AG09309 (cell line): ENCODE results near the gene PEMT.

Experiments
- DNase-seq: peaks from one replicate; pipeline ENCODE4 v3.0.0-alpha.2; 2010; ENCODE audit warnings: low read depth
- H3K4me3 ChIP-seq: 2 replicates; pipeline ENCODE4 v1.5.1; 2011; ENCODE audit warnings: mild to moderate bottlenecking, low read depth, low read length, moderate library complexity; ENCODE audit not compliant: control insufficient read depth
- CTCF ChIP-seq: IDR thresholded peaks from 2 replicates; pipeline ENCODE4 v1.5.1; 2011; ENCODE audit warnings: mild to moderate bottlenecking, low read depth, low read length, inconsistent platforms; ENCODE audit not compliant: insufficient read depth, control insufficient read depth; ENCODE audit errors: missing control alignments

PEMT gene

GRCh38 chr17:17496189-17497064 is 95.1 kb downstream of the PEMT start, which contains the start of gene RASD1:
Gene RASD1, minus strand, starts transcription at chr17:17496395. Its CDS starts 214 bp downstream, at chr17:17496181.
- DNase-seq: peak; percentile 38
- peak within 1 kb of the TSS; percentile 58 for H3K4me3 ChIP-seq
- TF ChIP-seq CTCF: peak; percentile 47

- peak overlapping the region; percentile 47 for H3K4me3 ChIP-seq
- TF ChIP-seq CTCF: no peak
- no peak for DNase-seq
Measured at GRCh38 chr17:17495536-17496188, 95.8 kb downstream of the PEMT start.

- no peak for TF ChIP-seq CTCF
- H3K4me3 ChIP-seq: peak overlapping the region; percentile 23
- DNase-seq: no peak
Measured at GRCh38 chr17:17494870-17495535, 96.5 kb downstream of the PEMT start.

GRCh38 chr17:17494499-17494869 is 97.0 kb downstream of the PEMT start:
- H3K4me3 ChIP-seq: peak overlapping the region; percentile 23
- no peak for DNase-seq
- TF ChIP-seq CTCF: no peak

- H3K4me3 ChIP-seq: no peak overlapping the region
- TF ChIP-seq CTCF: no peak
- no peak for DNase-seq
Measured at GRCh38 chr17:17493986-17494466, 97.5 kb downstream of the PEMT start.

GRCh38 chr17:17493249-17493985 is 98.1 kb downstream of the PEMT start:
- no peak for TF ChIP-seq CTCF
- DNase-seq: no peak
- no peak overlapping the region for H3K4me3 ChIP-seq
